GM19438 (cell line): ENCODE measurements around the gene WWC2.

Experiments
- ATAC-seq: cut with Tn5 transposase; IDR thresholded peaks from one replicate; pipeline ENCODE4 v1.9.1; 2021; ENCODE audit warnings: low read depth; ENCODE audit not compliant: unreplicated experiment

The WWC2 gene

GRCh38 chr4:183345261-183345660, 246.2 kb downstream of the WWC2 start:
- ATAC-seq: no peak

GRCh38 chr4:183347146-183347545, 248.1 kb downstream of the WWC2 start:
- ATAC-seq: no peak

GRCh38 chr4:183347566-183347965, 248.5 kb downstream of the WWC2 start:
- no peak for ATAC-seq

GRCh38 chr4:183348136-183348535, 249.1 kb downstream of the WWC2 start:
- no peak for ATAC-seq

- ATAC-seq: no peak
Observed at GRCh38 chr4:183348706-183349659, 249.9 kb downstream of the WWC2 start.

GRCh38 chr4:183349673-183350072, 250.6 kb downstream of the WWC2 start:
- ATAC-seq: no peak

- no peak for ATAC-seq
Observed at GRCh38 chr4:183350317-183351071, 251.4 kb downstream of the WWC2 start.

- ATAC-seq: no peak
Observed at GRCh38 chr4:183352546-183352945, 253.5 kb downstream of the WWC2 start.

- no peak for ATAC-seq
Observed at GRCh38 chr4:183353557-183353956, 254.5 kb downstream of the WWC2 start.

- no peak for ATAC-seq
Observed at GRCh38 chr4:183354219-183354618, 255.2 kb downstream of the WWC2 start.

- no peak for ATAC-seq
Observed at GRCh38 chr4:183355405-183355804, 256.3 kb downstream of the WWC2 start.

GRCh38 chr4:183356173-183356830, 257.2 kb downstream of the WWC2 start:
- no peak for ATAC-seq

GRCh38 chr4:183356931-183357675, 258.0 kb downstream of the WWC2 start:
- ATAC-seq: no peak

- ATAC-seq: no peak
Observed at GRCh38 chr4:183358215-183358755, 259.2 kb downstream of the WWC2 start.

- ATAC-seq: no peak
Observed at GRCh38 chr4:183360161-183360919, 261.3 kb downstream of the WWC2 start.

GRCh38 chr4:183362036-183362435, 263.0 kb downstream of the WWC2 start:
- no peak for ATAC-seq

- no peak for ATAC-seq
Observed at GRCh38 chr4:183362916-183363542, 264.0 kb downstream of the WWC2 start.

- ATAC-seq: no peak
Observed at GRCh38 chr4:183364025-183364424, 265.0 kb downstream of the WWC2 start.
